Keratinocyte (primary cell): ENCODE results near the gene CANX. TPM values are rescaled to one million over a fixed set of nuclear protein-coding genes. Genes with fewer than 3 reads are reported as not detected.

Experiments used
- DNase-seq: peaks from one replicate; pipeline ENCODE4 v3.0.0-alpha.2; 2011; ENCODE audit warnings: low read depth, missing footprints, low spot score
- FAIRE-seq: peaks from 2 replicates; lab custom pipeline; 2011; peaks lifted over from hg19 to GRCh38; lab: Jason Lieb, UNC
- H2AFZ ChIP-seq: 2 replicates; pipeline ENCODE4 v1.6.0; 2012; ENCODE audit warnings: low read length, control low read depth, inconsistent platforms; ENCODE audit not compliant: control insufficient read depth
- H3K27ac ChIP-seq: 2 replicates; pipeline ENCODE4 v1.5.1; 2011; ENCODE audit warnings: low read length; ENCODE audit not compliant: control insufficient read depth, insufficient read depth
- H3K27me3 ChIP-seq: 3 replicates; pipeline ENCODE4 v1.6.0; 2011; ENCODE audit warnings: low read length; ENCODE audit not compliant: control insufficient read depth, insufficient read depth; ENCODE audit errors: extremely low read depth
- H3K36me3 ChIP-seq, 2 experiments: 2 replicates in 1 of 2; 3 replicates in 1 of 2; pipeline ENCODE4 v1.5.1; 2011; ENCODE audit warnings: low read length in 2 of 2, mild to moderate bottlenecking in 1 of 2; ENCODE audit not compliant: control insufficient read depth in 2 of 2, insufficient read depth in 2 of 2; ENCODE audit errors: extremely low read depth in 1 of 2
- H3K4me1 ChIP-seq: 3 replicates; pipeline ENCODE4 v1.5.1; 2011; ENCODE audit warnings: low read length; ENCODE audit not compliant: control insufficient read depth, insufficient read depth; ENCODE audit errors: extremely low read depth
- H3K4me2 ChIP-seq: 3 replicates; pipeline ENCODE4 v1.6.0; 2011; ENCODE audit warnings: low read depth, low read length; ENCODE audit not compliant: control insufficient read depth, insufficient read depth; ENCODE audit errors: extremely low read depth
- H3K4me3 ChIP-seq, 3 experiments: fragments of 200-600 bp in 1 of 3; sonication (generic) in 1 of 3; 2 replicates in 2 of 3; 3 replicates in 1 of 3; pipeline ENCODE4 v1.5.1; 2011 to 2016; ENCODE audit warnings: low read length in 3 of 3, mild to moderate bottlenecking in 3 of 3, control low read depth in 2 of 3, inconsistent platforms in 1 of 3, low read depth in 1 of 3, mixed read lengths in 1 of 3, mixed run types in 1 of 3, moderate library complexity in 1 of 3; ENCODE audit not compliant: control insufficient read depth in 2 of 3, insufficient read depth in 2 of 3; ENCODE audit errors: extremely low read depth in 1 of 3
- H3K79me2 ChIP-seq: 2 replicates; pipeline ENCODE4 v1.6.0; 2012; ENCODE audit warnings: low read length; ENCODE audit not compliant: control insufficient read depth, insufficient read depth
- H3K9ac ChIP-seq: 3 replicates; pipeline ENCODE4 v1.6.0; 2011; ENCODE audit warnings: low read length; ENCODE audit not compliant: control insufficient read depth, insufficient read depth; ENCODE audit errors: extremely low read depth
- H3K9me1 ChIP-seq: 3 replicates; pipeline ENCODE4 v1.6.0; 2011; ENCODE audit warnings: low read length; ENCODE audit not compliant: control insufficient read depth, insufficient read depth; ENCODE audit errors: extremely low read depth
- H3K9me3 ChIP-seq: 2 replicates; pipeline ENCODE4 v1.5.1; 2012; ENCODE audit warnings: low read depth, low read length; ENCODE audit not compliant: control insufficient read depth
- H4K20me1 ChIP-seq: 3 replicates; pipeline ENCODE4 v1.6.0; 2011; ENCODE audit warnings: low read length; ENCODE audit not compliant: control insufficient read depth, insufficient read depth; ENCODE audit errors: extremely low read depth
- CTCF ChIP-seq, 3 experiments: IDR thresholded peaks in 1 of 3; conservative IDR thresholded peaks in 1 of 3; optimal IDR thresholded peaks in 1 of 3; 2 replicates in 2 of 3; 3 replicates in 1 of 3; pipeline versions ENCODE3 to v1.5.1; 2011; ENCODE audit warnings: low read length in 3 of 3, mild to moderate bottlenecking in 3 of 3, moderate library complexity in 2 of 3, control low read depth in 1 of 3, inconsistent platforms in 1 of 3; ENCODE audit not compliant: insufficient read depth in 2 of 3; ENCODE audit errors: extremely low read depth in 1 of 3
- EZH2 ChIP-seq: IDR thresholded peaks from one replicate; pipeline ENCODE4 v1.6.1; 2012; ENCODE audit warnings: inconsistent platforms, mild to moderate bottlenecking, low read length, moderate library complexity
- dilution Hi-C: fragments of 300-500 bp; cut with MboI; formaldehyde crosslinking; loops from one replicate; pipeline ENCODE4 v1.7.0; 2020; ENCODE audit warnings: low sequenced_read_pairs; ENCODE audit not compliant: extremely low pct_ligation_motif_present
- polyA plus RNA-seq, 5 experiments: library from polyadenylated mRNA; depleted of rRNA in 3 of 5; stranded (reverse) in 3 of 5; stranded (forward) in 1 of 5; unstranded in 1 of 5; fragments of >200 nt; gene quantifications; 1 replicate in 1 of 5; 2 replicates in 3 of 5; 3 replicates in 1 of 5; pipeline versions ENCODE4 v1.2.1 to v1.2.3, GENCODE V29; 2011 to 2012; ENCODE audit warnings: missing spikeins in 2 of 5, low read depth in 1 of 5, low replicate concordance in 1 of 5

CANX gene
- polyA plus RNA-seq, 1 donor (not counting 4 experiments of a cell fraction or from before 2014, with no cell fraction given): 720 TPM

DNA sequence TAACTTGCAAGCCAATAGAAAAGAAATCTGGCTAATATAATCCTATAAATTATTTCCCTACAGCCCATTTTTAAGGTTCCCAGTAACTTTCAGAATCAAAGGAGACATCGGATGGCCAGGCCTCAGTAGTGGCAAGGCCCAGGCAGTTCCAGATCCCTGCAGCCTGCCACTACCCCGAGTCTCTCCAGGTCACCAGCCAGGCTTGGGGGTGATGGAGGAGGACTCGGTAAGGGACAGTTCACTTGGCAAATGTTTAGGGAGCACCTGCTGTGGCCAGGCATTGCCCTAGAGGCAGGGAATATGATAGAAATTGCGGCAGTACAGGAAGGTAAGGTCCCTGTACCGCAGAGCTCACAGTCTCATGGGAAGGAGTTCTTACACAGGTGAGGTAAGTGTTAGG, 79.8 kb downstream of the CANX start:
- Histone ChIP-seq H3K27me3 (no peaks in the 10 kb centered on the region), H3K36me3 (peaks cover 18 to 32% of the 10 kb centered on the region in 2 experiments), H3K9me1 (no peaks in the 10 kb centered on the region), H3K4me2 (no peak overlapping the region), H2AFZ (no peak overlapping the region), H3K27ac (no peak overlapping the region), H3K4me1 (no peaks in the 10 kb centered on the region), H3K9me3 (no peaks in the 10 kb centered on the region), H4K20me1 (peaks cover 2% of the 10 kb centered on the region), H3K79me2 (no peaks in the 10 kb centered on the region), H3K9ac (no peak overlapping the region), H3K4me3 (no peak overlapping the region)
- DNase-seq (no peak), FAIRE-seq (no peak)
- dilution Hi-C loops: no loop called here
- TF ChIP-seq CTCF (optimal IDR thresholded peaks at IDR 0.05 in 1 of 3, IDR thresholded peaks at IDR 0.05 in 1 of 3, conservative IDR thresholded peaks at IDR 0.05 in 1 of 3; ENCODE audit: extremely low read depth in 1 of 3, insufficient read depth in 2 of 3, low read length in 3 of 3) (no peak), EZH2 (no peak)

GRCh38 chr5:179779826-179780225, 81.1 kb downstream of the CANX start:
- Histone ChIP-seq H3K9me1 (no peaks in the 10 kb centered on the region), H3K9me3 (no peaks in the 10 kb centered on the region), H3K36me3 (peaks cover 12 to 21% of the 10 kb centered on the region in 2 experiments), H3K4me1 (no peaks in the 10 kb centered on the region), H3K4me2 (no peak overlapping the region), H3K27me3 (no peaks in the 10 kb centered on the region), H3K4me3 (no peak overlapping the region), H2AFZ (no peak overlapping the region), H3K27ac (no peak overlapping the region), H3K9ac (no peak overlapping the region), H4K20me1 (peaks cover 2% of the 10 kb centered on the region), H3K79me2 (no peaks in the 10 kb centered on the region)
- dilution Hi-C loops: no loop called here
- FAIRE-seq: no peak
- no peak for DNase-seq
- no peak for TF ChIP-seq CTCF (optimal IDR thresholded peaks at IDR 0.05 in 1 of 3, IDR thresholded peaks at IDR 0.05 in 1 of 3, conservative IDR thresholded peaks at IDR 0.05 in 1 of 3; ENCODE audit: extremely low read depth in 1 of 3, insufficient read depth in 2 of 3, low read length in 3 of 3)
- no peak for TF ChIP-seq EZH2
